C4-2B (cell line): ENCODE measurements around the gene PIP4K2B.

Experiments used
- ZFX ChIP-seq: fragments of 450-650 bp; IDR thresholded peaks from 2 replicates; pipeline ENCODE4 v1.6.1; 2017
- TF ChIP-seq, protein P1 (sequence below): fragments of 450-650 bp; conservative IDR thresholded peaks from 2 replicates; pipeline ENCODE4 v1.5.1; 2017; ENCODE audit warnings: mild to moderate bottlenecking

DNA sequence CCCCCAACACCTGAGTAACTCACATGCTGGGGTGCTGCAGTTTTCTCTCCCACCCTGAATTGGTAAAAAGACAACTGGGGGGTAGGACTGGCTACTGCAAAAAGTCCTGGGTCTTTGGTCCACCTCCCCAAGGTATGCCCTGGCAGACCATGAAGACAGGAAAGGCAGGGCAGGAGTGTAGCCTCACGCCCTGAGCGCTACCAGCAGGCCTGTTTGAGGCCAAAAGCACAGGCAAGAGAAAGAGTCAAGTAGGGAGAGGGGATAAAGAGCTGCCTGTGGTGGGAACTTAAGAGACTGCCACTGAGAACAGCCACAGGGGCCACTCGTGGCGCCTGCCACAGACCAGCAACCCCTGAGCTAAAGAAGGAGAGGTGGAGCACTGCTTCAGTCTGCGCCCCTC lies 33.0 kb downstream of the PIP4K2B start:
- TF ChIP-seq, protein P1, sequence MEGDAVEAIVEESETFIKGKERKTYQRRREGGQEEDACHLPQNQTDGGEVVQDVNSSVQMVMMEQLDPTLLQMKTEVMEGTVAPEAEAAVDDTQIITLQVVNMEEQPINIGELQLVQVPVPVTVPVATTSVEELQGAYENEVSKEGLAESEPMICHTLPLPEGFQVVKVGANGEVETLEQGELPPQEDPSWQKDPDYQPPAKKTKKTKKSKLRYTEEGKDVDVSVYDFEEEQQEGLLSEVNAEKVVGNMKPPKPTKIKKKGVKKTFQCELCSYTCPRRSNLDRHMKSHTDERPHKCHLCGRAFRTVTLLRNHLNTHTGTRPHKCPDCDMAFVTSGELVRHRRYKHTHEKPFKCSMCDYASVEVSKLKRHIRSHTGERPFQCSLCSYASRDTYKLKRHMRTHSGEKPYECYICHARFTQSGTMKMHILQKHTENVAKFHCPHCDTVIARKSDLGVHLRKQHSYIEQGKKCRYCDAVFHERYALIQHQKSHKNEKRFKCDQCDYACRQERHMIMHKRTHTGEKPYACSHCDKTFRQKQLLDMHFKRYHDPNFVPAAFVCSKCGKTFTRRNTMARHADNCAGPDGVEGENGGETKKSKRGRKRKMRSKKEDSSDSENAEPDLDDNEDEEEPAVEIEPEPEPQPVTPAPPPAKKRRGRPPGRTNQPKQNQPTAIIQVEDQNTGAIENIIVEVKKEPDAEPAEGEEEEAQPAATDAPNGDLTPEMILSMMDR: no peak
- TF ChIP-seq ZFX: no peak
